ENCODE measurements around the gene CD53.
"Not testable (repeated sequence)": the region's sequence is repeated elsewhere in the genome, so short reads cannot be mapped to it uniquely, and the experiment has no call there.

The CD53 gene

GRCh38 chr1:110914676-110915075 lies 41.7 kb downstream of the CD53 start:
- in situ Hi-C loops (cut with HindIII; ENCODE audit: low sequenced_read_pairs): no loop called here

- in situ Hi-C loops (cut with HindIII; ENCODE audit: low sequenced_read_pairs): no loop called here
Observed at GRCh38 chr1:110915804-110916203, 42.9 kb downstream of the CD53 start.

- in situ Hi-C loops (cut with HindIII; ENCODE audit: low sequenced_read_pairs): no loop called here
Observed at GRCh38 chr1:110916274-110916668, 43.3 kb downstream of the CD53 start.

GRCh38 chr1:110916669-110917306 lies 43.8 kb downstream of the CD53 start:
- in situ Hi-C loops (cut with HindIII; ENCODE audit: low sequenced_read_pairs): no loop called here

GRCh38 chr1:110918016-110918415 lies 45.1 kb downstream of the CD53 start:
- in situ Hi-C loops (cut with HindIII; ENCODE audit: low sequenced_read_pairs): no loop called here

GRCh38 chr1:110921953-110922352 lies 49.0 kb downstream of the CD53 start:
- in situ Hi-C loops (cut with HindIII; ENCODE audit: low sequenced_read_pairs): no loop called here

GRCh38 chr1:110927484-110928075 lies 54.6 kb downstream of the CD53 start:
- in situ Hi-C loops (cut with HindIII; ENCODE audit: low sequenced_read_pairs): no loop called here

GRCh38 chr1:110928191-110928590 lies 55.2 kb downstream of the CD53 start:
- in situ Hi-C loops (cut with HindIII; ENCODE audit: low sequenced_read_pairs): no loop called here

GRCh38 chr1:110928904-110929303 lies 56.0 kb downstream of the CD53 start:
- in situ Hi-C loops (cut with HindIII; ENCODE audit: low sequenced_read_pairs): no loop called here

GRCh38 chr1:110931097-110931496 lies 58.1 kb downstream of the CD53 start:
- in situ Hi-C loops (cut with HindIII; ENCODE audit: low sequenced_read_pairs): not testable (repeated sequence)

- in situ Hi-C loops (cut with HindIII; ENCODE audit: low sequenced_read_pairs): no loop called here
Observed at GRCh38 chr1:110936567-110936966, 63.6 kb downstream of the CD53 start.

GRCh38 chr1:110944806-110945205 lies 71.9 kb downstream of the CD53 start:
- in situ Hi-C loops (cut with HindIII; ENCODE audit: low sequenced_read_pairs): no loop called here

GRCh38 chr1:110945626-110946025 lies 72.7 kb downstream of the CD53 start:
- in situ Hi-C loops (cut with HindIII; ENCODE audit: low sequenced_read_pairs): no loop called here

- in situ Hi-C loops (cut with HindIII; ENCODE audit: low sequenced_read_pairs): no loop called here
Observed at GRCh38 chr1:110948038-110948810, 75.3 kb downstream of the CD53 start.
